ENCODE results near the gene TRPC3.

The TRPC3 gene

DNA sequence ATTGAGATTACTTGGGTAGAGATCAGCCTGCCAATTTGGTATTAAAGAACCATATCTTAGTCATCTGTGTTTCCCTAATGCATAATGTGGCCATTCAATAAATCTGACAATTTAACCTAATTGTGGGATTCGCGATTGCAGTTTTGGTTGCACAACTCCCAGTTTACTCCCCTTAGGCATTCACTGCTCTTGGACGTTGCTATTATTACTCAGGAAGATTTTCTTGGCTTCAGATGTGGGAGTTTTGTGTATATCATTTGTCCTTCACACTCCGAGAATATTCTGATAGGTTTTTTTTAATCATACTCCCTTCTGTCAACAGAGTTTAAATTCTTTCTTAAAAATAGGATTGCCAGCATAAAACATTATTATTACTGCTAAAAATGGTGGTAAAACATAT lies 22.0 kb upstream of the TRPC3 start:
- no peaks in the 10 kb centered on the region for H3K79me2 ChIP-seq (ENCODE audit: control insufficient read depth, insufficient read depth, low read length, poor library complexity)
- no peak overlapping the region for H2BK120ac ChIP-seq (ENCODE audit: insufficient read depth, low read length, poor library complexity)
- H4K91ac ChIP-seq (ENCODE audit: low read depth, low read length), result no peak overlapping the region
- H2BK5ac ChIP-seq (ENCODE audit: low read depth, low read length, poor library complexity), result no peak overlapping the region
- no peak overlapping the region for H3K4me3 ChIP-seq (ENCODE audit: low read depth, low read length)
- H3K23ac ChIP-seq (ENCODE audit: low read length), result no peak overlapping the region
- no peaks in the 10 kb centered on the region for H3K4me1 ChIP-seq (ENCODE audit: control insufficient read depth in 1 of 2, insufficient read depth in 2 of 2, low read length in 2 of 2)
- no peak overlapping the region for H3K14ac ChIP-seq (ENCODE audit: low read length)
- no peak overlapping the region for H2AK5ac ChIP-seq (ENCODE audit: low read length)
- WGBS (ENCODE audit: extremely low coverage, insufficient coverage, insufficient read length), result no CpG with 5 or more reads among the region's 4 CpGs
- H2BK12ac ChIP-seq (ENCODE audit: low read length), result no peak overlapping the region
- H3K4me2 ChIP-seq (ENCODE audit: low read length), result no peak overlapping the region
- no peaks in the 10 kb centered on the region for H3K9me3 ChIP-seq (ENCODE audit: insufficient read depth, low read depth, low read length)
- H4K12ac ChIP-seq (ENCODE audit: low read depth, low read length), result no peak overlapping the region
- no peak overlapping the region for H3K4ac ChIP-seq (ENCODE audit: low read depth, low read length)
- no peak overlapping the region for H4K8ac ChIP-seq (ENCODE audit: low read depth, low read length)
- no peaks in the 10 kb centered on the region for H3K27me3 ChIP-seq (ENCODE audit: insufficient read depth, low read length)
- H3K36me3 ChIP-seq (ENCODE audit: control insufficient read depth in 1 of 2, insufficient read depth in 2 of 2, low read length in 2 of 2), result no peaks in the 10 kb centered on the region
- H3K27ac ChIP-seq (ENCODE audit: low read depth, low read length), result no peak overlapping the region
- no peak for DNase-seq
- no peak overlapping the region for H3K9ac ChIP-seq (ENCODE audit: low read length)
- H2AFZ ChIP-seq (ENCODE audit: insufficient read depth, low read length, poor library complexity), result no peak overlapping the region
- no peaks in the 10 kb centered on the region for H3K79me1 ChIP-seq (ENCODE audit: low read length)
- H3K18ac ChIP-seq (ENCODE audit: low read length), result no peak overlapping the region

DNA sequence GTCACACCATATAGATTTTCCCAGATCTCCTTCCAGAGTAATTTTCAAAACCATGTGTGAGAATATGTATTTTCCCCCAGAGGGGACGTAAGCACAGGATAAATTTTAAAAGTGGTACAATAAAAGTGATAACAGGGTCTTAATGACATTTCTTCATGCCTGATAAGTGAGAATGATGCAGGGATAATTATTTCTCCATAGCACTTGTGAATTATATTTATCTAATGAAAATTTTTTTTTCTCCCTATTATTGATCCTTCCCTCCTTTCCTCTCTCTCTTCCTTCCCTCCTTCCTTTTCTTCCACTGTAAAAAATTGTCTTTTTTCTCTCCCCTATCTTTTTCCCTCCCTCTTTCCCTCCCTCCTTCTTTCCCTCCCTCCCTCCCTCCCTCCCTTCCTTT lies 17.0 kb upstream of the TRPC3 start:
- Histone ChIP-seq H2AFZ (ENCODE audit: insufficient read depth, low read length, poor library complexity) (no peak overlapping the region), H3K27me3 (ENCODE audit: insufficient read depth, low read length) (no peaks in the 10 kb centered on the region), H3K79me2 (ENCODE audit: control insufficient read depth, insufficient read depth, low read length, poor library complexity) (no peaks in the 10 kb centered on the region), H4K91ac (ENCODE audit: low read depth, low read length) (no peak overlapping the region), H3K27ac (ENCODE audit: low read depth, low read length) (no peak overlapping the region), H3K4me3 (ENCODE audit: low read depth, low read length) (no peak overlapping the region), H2BK12ac (ENCODE audit: low read length) (no peak overlapping the region), H4K8ac (ENCODE audit: low read depth, low read length) (no peak overlapping the region), H3K9ac (ENCODE audit: low read length) (no peak overlapping the region), H3K18ac (ENCODE audit: low read length) (no peak overlapping the region), H4K12ac (ENCODE audit: low read depth, low read length) (no peak overlapping the region), H3K79me1 (ENCODE audit: low read length) (no peaks in the 10 kb centered on the region), H3K4ac (ENCODE audit: low read depth, low read length) (no peak overlapping the region), H3K14ac (ENCODE audit: low read length) (no peak overlapping the region), H2BK120ac (ENCODE audit: insufficient read depth, low read length, poor library complexity) (no peak overlapping the region), H3K36me3 (ENCODE audit: control insufficient read depth in 1 of 2, insufficient read depth in 2 of 2, low read length in 2 of 2) (no peaks in the 10 kb centered on the region), H3K4me2 (ENCODE audit: low read length) (no peak overlapping the region), H2AK5ac (ENCODE audit: low read length) (no peak overlapping the region), H3K4me1 (ENCODE audit: control insufficient read depth in 1 of 2, insufficient read depth in 2 of 2, low read length in 2 of 2) (no peaks in the 10 kb centered on the region), H3K23ac (ENCODE audit: low read length) (no peak overlapping the region), H3K9me3 (ENCODE audit: insufficient read depth, low read depth, low read length) (no peaks in the 10 kb centered on the region), H2BK5ac (ENCODE audit: low read depth, low read length, poor library complexity) (no peak overlapping the region)
- DNase-seq, result no peak
- WGBS (ENCODE audit: extremely low coverage, insufficient coverage, insufficient read length), result no CpG with 5 or more reads among the region's 1 CpG

DNA sequence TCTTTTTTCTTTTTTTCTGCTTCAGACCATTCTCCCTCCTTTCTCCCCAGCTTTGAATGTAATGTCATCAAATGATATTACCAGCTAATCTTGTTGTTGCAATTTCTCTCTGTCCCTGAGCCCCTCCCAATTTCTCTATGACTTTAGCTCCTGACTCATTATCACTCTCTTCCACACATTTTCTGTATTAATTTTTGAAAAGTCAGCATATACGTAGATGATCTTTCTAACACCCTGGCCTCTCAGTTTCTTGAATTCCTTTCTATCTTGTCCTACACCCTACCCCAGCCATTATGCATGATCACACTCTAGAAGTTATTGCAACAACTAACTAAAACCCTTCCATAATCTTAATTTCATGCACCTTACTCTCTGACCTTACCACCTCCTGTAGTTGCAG lies 13.1 kb upstream of the TRPC3 start:
- H2BK12ac ChIP-seq (ENCODE audit: low read length), result no peak overlapping the region
- H3K27ac ChIP-seq (ENCODE audit: low read depth, low read length), result no peak overlapping the region
- no peak overlapping the region for H2AK5ac ChIP-seq (ENCODE audit: low read length)
- no peak overlapping the region for H2BK5ac ChIP-seq (ENCODE audit: low read depth, low read length, poor library complexity)
- no CpG with 5 or more reads among the region's 1 CpG for WGBS (ENCODE audit: extremely low coverage, insufficient coverage, insufficient read length)
- H3K4ac ChIP-seq (ENCODE audit: low read depth, low read length), result no peak overlapping the region
- H2BK120ac ChIP-seq (ENCODE audit: insufficient read depth, low read length, poor library complexity), result no peak overlapping the region
- no peak overlapping the region for H4K12ac ChIP-seq (ENCODE audit: low read depth, low read length)
- no peak overlapping the region for H2AFZ ChIP-seq (ENCODE audit: insufficient read depth, low read length, poor library complexity)
- H3K27me3 ChIP-seq (ENCODE audit: insufficient read depth, low read length), result no peaks in the 10 kb centered on the region
- H4K8ac ChIP-seq (ENCODE audit: low read depth, low read length), result no peak overlapping the region
- H3K18ac ChIP-seq (ENCODE audit: low read length), result no peak overlapping the region
- H4K91ac ChIP-seq (ENCODE audit: low read depth, low read length), result no peak overlapping the region
- no peak overlapping the region for H3K9ac ChIP-seq (ENCODE audit: low read length)
- H3K79me1 ChIP-seq (ENCODE audit: low read length), result no peaks in the 10 kb centered on the region
- H3K36me3 ChIP-seq (ENCODE audit: control insufficient read depth in 1 of 2, insufficient read depth in 2 of 2, low read length in 2 of 2), result no peaks in the 10 kb centered on the region
- H3K4me3 ChIP-seq (ENCODE audit: low read depth, low read length), result no peak overlapping the region
- no peaks in the 10 kb centered on the region for H3K79me2 ChIP-seq (ENCODE audit: control insufficient read depth, insufficient read depth, low read length, poor library complexity)
- H3K4me2 ChIP-seq (ENCODE audit: low read length), result no peak overlapping the region
- H3K23ac ChIP-seq (ENCODE audit: low read length), result no peak overlapping the region
- no peak overlapping the region for H3K14ac ChIP-seq (ENCODE audit: low read length)
- no peaks in the 10 kb centered on the region for H3K9me3 ChIP-seq (ENCODE audit: insufficient read depth, low read depth, low read length)
- H3K4me1 ChIP-seq (ENCODE audit: control insufficient read depth in 1 of 2, insufficient read depth in 2 of 2, low read length in 2 of 2), result no peaks in the 10 kb centered on the region
- DNase-seq, result no peak

DNA sequence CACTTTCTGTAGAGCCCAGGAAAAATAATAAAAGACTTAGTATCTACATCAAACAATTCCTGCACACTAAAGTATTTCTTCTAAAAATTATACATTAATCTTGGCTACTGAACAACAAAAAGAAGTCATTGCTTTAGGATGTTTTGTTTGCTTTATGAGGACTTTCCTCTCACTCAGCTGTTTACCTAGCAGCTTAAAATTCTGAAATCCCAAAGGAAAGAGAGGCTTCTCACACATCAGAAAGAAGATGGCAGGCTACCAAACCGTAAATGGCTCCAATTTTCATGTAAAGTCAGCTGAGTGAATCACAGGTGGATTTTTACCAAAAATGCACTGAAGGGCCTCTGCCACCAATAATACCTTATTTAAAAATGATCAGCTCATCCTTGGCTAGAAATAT lies 9.0 kb upstream of the TRPC3 start:
- H3K4me1 ChIP-seq (ENCODE audit: control insufficient read depth in 1 of 2, insufficient read depth in 2 of 2, low read length in 2 of 2), result no peaks in the 10 kb centered on the region
- no peaks in the 10 kb centered on the region for H3K79me2 ChIP-seq (ENCODE audit: control insufficient read depth, insufficient read depth, low read length, poor library complexity)
- no peak overlapping the region for H3K4me3 ChIP-seq (ENCODE audit: low read depth, low read length)
- no peak for DNase-seq
- H3K14ac ChIP-seq (ENCODE audit: low read length), result no peak overlapping the region
- H2BK120ac ChIP-seq (ENCODE audit: insufficient read depth, low read length, poor library complexity), result no peak overlapping the region
- no peak overlapping the region for H4K12ac ChIP-seq (ENCODE audit: low read depth, low read length)
- no peaks in the 10 kb centered on the region for H3K9me3 ChIP-seq (ENCODE audit: insufficient read depth, low read depth, low read length)
- no peak overlapping the region for H4K91ac ChIP-seq (ENCODE audit: low read depth, low read length)
- no peaks in the 10 kb centered on the region for H3K79me1 ChIP-seq (ENCODE audit: low read length)
- H3K4me2 ChIP-seq (ENCODE audit: low read length), result no peak overlapping the region
- no CpG with 5 or more reads among the region's 1 CpG for WGBS (ENCODE audit: extremely low coverage, insufficient coverage, insufficient read length)
- H3K36me3 ChIP-seq (ENCODE audit: control insufficient read depth in 1 of 2, insufficient read depth in 2 of 2, low read length in 2 of 2), result no peaks in the 10 kb centered on the region
- H2AFZ ChIP-seq (ENCODE audit: insufficient read depth, low read length, poor library complexity), result no peak overlapping the region
- H3K23ac ChIP-seq (ENCODE audit: low read length), result no peak overlapping the region
- H2AK5ac ChIP-seq (ENCODE audit: low read length), result no peak overlapping the region
- no peak overlapping the region for H3K9ac ChIP-seq (ENCODE audit: low read length)
- no peak overlapping the region for H3K27ac ChIP-seq (ENCODE audit: low read depth, low read length)
- H4K8ac ChIP-seq (ENCODE audit: low read depth, low read length), result no peak overlapping the region
- no peak overlapping the region for H3K4ac ChIP-seq (ENCODE audit: low read depth, low read length)
- no peak overlapping the region for H3K18ac ChIP-seq (ENCODE audit: low read length)
- no peak overlapping the region for H2BK5ac ChIP-seq (ENCODE audit: low read depth, low read length, poor library complexity)
- no peaks in the 10 kb centered on the region for H3K27me3 ChIP-seq (ENCODE audit: insufficient read depth, low read length)
- no peak overlapping the region for H2BK12ac ChIP-seq (ENCODE audit: low read length)

All from trophoblast cell (in vitro differentiated cells and primary cell).